ENCODE results near the gene ZNRF4. TPM values are rescaled to one million over a fixed set of nuclear protein-coding genes. Genes with fewer than 3 reads are reported as not detected.

The ZNRF4 gene
- total and polyA plus RNA-seq, 2 donors (not counting 3 experiments of a cell fraction or from before 2014, with no cell fraction given) = not detected

GRCh38 chr19:5444431-5444830 lies 10.8 kb upstream of the ZNRF4 start:
- TF ChIP-seq FOS (IDR thresholded peaks at IDR 0.05; ENCODE audit: borderline replicate concordance, insufficient read depth, low read length) (no peak), MYC (IDR thresholded peaks at IDR 0.05; ENCODE audit: low read depth, low read length) (no peak), JUN (IDR thresholded peaks at IDR 0.05; ENCODE audit: borderline replicate concordance, insufficient read depth, insufficient read length, low read depth) (no peak), CTCF (IDR thresholded peaks at IDR 0.05; ENCODE audit: extremely low read depth in 1 of 2, insufficient read depth in 1 of 2, low read depth in 1 of 2, low read length in 2 of 2) (no peak), EZH2 (IDR thresholded peaks at IDR 0.05; ENCODE audit: borderline replicate concordance, low read depth, low read length, severe bottlenecking) (no peak), POLR2A (IDR thresholded peaks at IDR 0.05; ENCODE audit: low read depth, low read length) (no peak), POLR2AphosphoS5 (IDR thresholded peaks at IDR 0.05; ENCODE audit: insufficient read depth, low read depth, low read length) (no peak), GATA2 (IDR thresholded peaks at IDR 0.05; ENCODE audit: insufficient read depth, insufficient read length, low read depth, low read length) (no peak), MAX (IDR thresholded peaks at IDR 0.05; ENCODE audit: insufficient read depth, insufficient read length) (no peak)
- Histone ChIP-seq H2AFZ (ENCODE audit: low read depth, low read length) (no peak overlapping the region), H3K4me3 (replicated peaks in 1 of 3; ENCODE audit: insufficient read depth in 1 of 3, low read depth in 1 of 3, low read length in 3 of 3) (no peak overlapping the region), H3K79me2 (ENCODE audit: control insufficient read depth, insufficient read depth, low read length) (no peaks in the 10 kb centered on the region), H3K4me1 (ENCODE audit: control insufficient read depth, extremely low read depth, insufficient read depth, low read length) (no peaks in the 10 kb centered on the region), H3K36me3 (ENCODE audit: control insufficient read depth in 2 of 2, extremely low read depth in 1 of 2, insufficient read depth in 2 of 2, low read length in 2 of 2) (no peaks in the 10 kb centered on the region), H4K20me1 (replicated peaks; ENCODE audit: control insufficient read depth, extremely low read depth, insufficient read depth, low read length) (no peaks in the 10 kb centered on the region), H3K9me3 (replicated peaks; ENCODE audit: control insufficient read depth, insufficient read depth, low read length) (no peaks in the 10 kb centered on the region), H3K27ac (ENCODE audit: insufficient read depth, low read depth, low read length) (no peak overlapping the region), H3K27me3 (ENCODE audit: control insufficient read depth in 2 of 2, insufficient read depth in 2 of 2, low read length in 2 of 2) (no peaks in the 10 kb centered on the region), H3K9ac (replicated peaks; ENCODE audit: extremely low read depth, insufficient read depth, low read length) (no peak overlapping the region), H3K4me2 (ENCODE audit: insufficient read depth, low read length) (no peak overlapping the region), H3K9me1 (replicated peaks; ENCODE audit: control insufficient read depth, extremely low read depth, insufficient read depth, low read length) (no peaks in the 10 kb centered on the region)
- FAIRE-seq = no peak
- BruUV-seq (replicated peaks) = no TSS peak
- ChIA-PET POLR2A (no interaction called here), CTCF (no interaction called here)
- DNase-seq (ENCODE audit: low read depth, low spot score) = no peak
- intact Hi-C loops (cut with micrococcal nuclease) = no loop called here
- dilution Hi-C loops (cut with MboI; ENCODE audit: extremely low pct_ligation_motif_present, low sequenced_read_pairs) = no loop called here
